Neuronal stem cell (in vitro differentiated cells): Measurements from ENCODE around the gene RBM4B.

Source experiments
- DNase-seq: peaks from one replicate; pipeline ENCODE4 v3.0.0-alpha.2; 2013; ENCODE audit warnings: low spot score
- H2AFZ ChIP-seq: one replicate; pipeline ENCODE4 v1.6.1; 2013; ENCODE audit warnings: mild to moderate bottlenecking, low read length, inconsistent platforms
- H2AK5ac ChIP-seq: 2 replicates; pipeline ENCODE4 v1.6.1; 2013; ENCODE audit warnings: low read depth, mild to moderate bottlenecking, inconsistent platforms, low read length, moderate library complexity, mixed read lengths
- H2BK120ac ChIP-seq: 2 replicates; pipeline ENCODE4 v1.6.1; 2013; ENCODE audit warnings: low read depth, mild to moderate bottlenecking, inconsistent platforms, low read length, moderate library complexity, mixed read lengths
- H2BK12ac ChIP-seq: one replicate; pipeline ENCODE4 v1.6.1; 2013; ENCODE audit warnings: low read length, inconsistent platforms
- H2BK15ac ChIP-seq: 2 replicates; pipeline ENCODE4 v1.6.1; 2013; ENCODE audit warnings: mild to moderate bottlenecking, low read length, inconsistent platforms, mixed read lengths
- H2BK5ac ChIP-seq: one replicate; pipeline ENCODE4 v1.6.1; 2013; ENCODE audit warnings: inconsistent platforms, mild to moderate bottlenecking, low read length, moderate library complexity
- H3K14ac ChIP-seq: one replicate; pipeline ENCODE4 v1.6.1; 2013; ENCODE audit warnings: low read length, inconsistent platforms
- H3K18ac ChIP-seq: 2 replicates; pipeline ENCODE4 v1.6.1; 2013; ENCODE audit warnings: low read length, inconsistent platforms
- H3K23ac ChIP-seq: 2 replicates; pipeline ENCODE4 v1.6.1; 2013; ENCODE audit warnings: low read depth, mild to moderate bottlenecking, mixed read lengths, low read length, inconsistent platforms; ENCODE audit not compliant: poor library complexity
- H3K27ac ChIP-seq: replicated peaks from 3 replicates; pipeline ENCODE4 v1.5.1; 2013; ENCODE audit warnings: low read length, inconsistent platforms
- H3K27me3 ChIP-seq, 3 experiments: 2 replicates each; pipeline ENCODE4 v1.6.1; 2013; ENCODE audit warnings: low read length in 3 of 3, mild to moderate bottlenecking in 2 of 3, inconsistent platforms in 1 of 3, low read depth in 1 of 3, mixed read lengths in 1 of 3, moderate library complexity in 1 of 3; ENCODE audit not compliant: control insufficient read depth in 3 of 3, insufficient read depth in 3 of 3
- H3K36me3 ChIP-seq, 2 donors: replicated peaks in 1 of 2; 2 replicates each; pipeline ENCODE4 v1.6.1; 2013; ENCODE audit warnings: low read length in 2 of 2; ENCODE audit not compliant: control insufficient read depth in 2 of 2, insufficient read depth in 2 of 2
- H3K4ac ChIP-seq: 2 replicates; pipeline ENCODE4 v1.6.1; 2013; ENCODE audit warnings: inconsistent platforms, mild to moderate bottlenecking, low read length, moderate library complexity
- H3K4me1 ChIP-seq, 2 donors: 1 replicate in 1 of 2; 2 replicates in 1 of 2; pipeline ENCODE4 v1.6.1; 2013; ENCODE audit warnings: low read length in 2 of 2, low read depth in 1 of 2; ENCODE audit not compliant: control insufficient read depth in 2 of 2, insufficient read depth in 1 of 2
- H3K4me2 ChIP-seq: one replicate; pipeline ENCODE4 v1.6.1; 2013; ENCODE audit warnings: mild to moderate bottlenecking, low read length, inconsistent platforms; ENCODE audit not compliant: insufficient read depth, poor library complexity, severe bottlenecking
- H3K4me3 ChIP-seq, 2 donors: 2 replicates each; pipeline ENCODE4 v1.5.1; 2013; ENCODE audit warnings: low read length in 2 of 2, mild to moderate bottlenecking in 2 of 2, inconsistent platforms in 1 of 2, moderate library complexity in 1 of 2
- H3K79me1 ChIP-seq: one replicate; pipeline ENCODE4 v1.6.1; 2013; ENCODE audit warnings: low read depth, mild to moderate bottlenecking, inconsistent platforms, low read length, moderate library complexity
- H3K9ac ChIP-seq: one replicate; pipeline ENCODE4 v1.6.1; 2013; ENCODE audit warnings: mild to moderate bottlenecking, low read depth, low read length, inconsistent platforms; ENCODE audit not compliant: poor library complexity
- H3K9me3 ChIP-seq, 2 donors: replicated peaks in 1 of 2; 2 replicates each; pipeline versions ENCODE3 to v1.6.1; 2013; ENCODE audit warnings: low read length in 2 of 2, mild to moderate bottlenecking in 2 of 2, inconsistent platforms in 1 of 2, low read depth in 1 of 2, mixed read lengths in 1 of 2, moderate library complexity in 1 of 2; ENCODE audit not compliant: control insufficient read depth in 2 of 2, insufficient read depth in 1 of 2
- H4K8ac ChIP-seq: one replicate; pipeline ENCODE4 v1.6.1; 2013; ENCODE audit warnings: low read depth, mild to moderate bottlenecking, inconsistent platforms, low read length, moderate library complexity
- H4K91ac ChIP-seq: one replicate; pipeline ENCODE4 v1.6.1; 2013; ENCODE audit warnings: low read length, low read depth, mild to moderate bottlenecking, inconsistent platforms; ENCODE audit not compliant: poor library complexity
- WGBS, 2 donors: extraction: QIAGEN DNeasy Blood & Tissue Kit; methylation state at CpG; one replicate each; pipeline ENCODE4 v1.1.7; 2013; ENCODE audit warnings: missing lambda C conversion rate in 2 of 2, mixed read lengths in 1 of 2; ENCODE audit not compliant: insufficient read length in 2 of 2, insufficient replicate concordance in 1 of 2; ENCODE audit errors: extremely low coverage in 2 of 2; 5-methylcytosine and 5-hydroxymethylcytosine counted together

RBM4B gene

GRCh38 chr11:66723693-66724092 is 46.0 kb upstream of the RBM4B start:
- Histone ChIP-seq H2BK120ac (no peak overlapping the region), H2AFZ (no peak overlapping the region), H3K18ac (no peak overlapping the region), H2BK5ac (no peak overlapping the region), H3K9me3 (no peaks in the 10 kb centered on the region), H3K79me1 (peaks cover 3% of the 10 kb centered on the region), H2BK12ac (no peak overlapping the region), H3K27ac (no peak overlapping the region), H3K27me3 (peaks cover 0 to 7% (median 7%) of the 10 kb centered on the region in 3 experiments), H3K4me3 (no peak overlapping the region), H4K8ac (no peak overlapping the region), H3K4me2 (no peak overlapping the region), H3K9ac (no peak overlapping the region), H3K14ac (no peak overlapping the region), H3K4ac (no peak overlapping the region), H2BK15ac (no peak overlapping the region), H2AK5ac (no peak overlapping the region), H3K36me3 (peaks cover 7 to 29% of the 10 kb centered on the region in 2 donors), H4K91ac (no peak overlapping the region), H3K23ac (no peak overlapping the region), H3K4me1 (peaks cover 16 to 40% of the 10 kb centered on the region in 2 donors)
- no peak for DNase-seq
- no CpG with 5 or more reads among the region's 5 CpGs for WGBS, 2 donors

GRCh38 chr11:66722745-66723651 is 45.3 kb upstream of the RBM4B start:
- no peak for DNase-seq
- H3K9ac ChIP-seq: no peak overlapping the region
- H3K27ac ChIP-seq: no peak overlapping the region
- H3K27me3 ChIP-seq: peaks cover 0 to 7% (median 6%) of the 10 kb centered on the region in 3 experiments
- no peak overlapping the region for H3K23ac ChIP-seq
- H2BK120ac ChIP-seq: no peak overlapping the region
- H3K79me1 ChIP-seq: peaks cover 3% of the 10 kb centered on the region
- no peak overlapping the region for H3K4me3 ChIP-seq
- no CpG with 5 or more reads among the region's 16 CpGs for WGBS, 2 donors
- no peak overlapping the region for H2AFZ ChIP-seq
- no peak overlapping the region for H3K4ac ChIP-seq
- H4K91ac ChIP-seq: no peak overlapping the region
- no peak overlapping the region for H2BK12ac ChIP-seq
- peaks cover 15 to 46% of the 10 kb centered on the region in 2 donors for H3K4me1 ChIP-seq
- no peak overlapping the region for H3K18ac ChIP-seq
- H3K9me3 ChIP-seq: no peaks in the 10 kb centered on the region
- peaks cover 7 to 34% of the 10 kb centered on the region in 2 donors for H3K36me3 ChIP-seq
- H3K14ac ChIP-seq: no peak overlapping the region
- no peak overlapping the region for H4K8ac ChIP-seq
- H2BK5ac ChIP-seq: no peak overlapping the region
- H3K4me2 ChIP-seq: no peak overlapping the region
- H2BK15ac ChIP-seq: no peak overlapping the region
- H2AK5ac ChIP-seq: no peak overlapping the region

GRCh38 chr11:66721939-66722338 is 44.3 kb upstream of the RBM4B start:
- H3K4me1 ChIP-seq: peaks cover 11 to 45% of the 10 kb centered on the region in 2 donors
- peaks cover 4% of the 10 kb centered on the region for H3K79me1 ChIP-seq
- H2AFZ ChIP-seq: no peak overlapping the region
- no peak overlapping the region for H2BK12ac ChIP-seq
- no CpG with 5 or more reads among the region's 9 CpGs for WGBS, 2 donors
- H3K4ac ChIP-seq: no peak overlapping the region
- no peak overlapping the region for H3K4me3 ChIP-seq
- H3K4me2 ChIP-seq: no peak overlapping the region
- no peak overlapping the region for H3K18ac ChIP-seq
- peaks cover 9 to 38% of the 10 kb centered on the region in 2 donors for H3K36me3 ChIP-seq
- no peak overlapping the region for H2AK5ac ChIP-seq
- no peak overlapping the region for H3K14ac ChIP-seq
- no peak overlapping the region for H4K91ac ChIP-seq
- no peak overlapping the region for H3K23ac ChIP-seq
- no peak overlapping the region for H2BK120ac ChIP-seq
- H2BK15ac ChIP-seq: no peak overlapping the region
- no peak overlapping the region for H3K27ac ChIP-seq
- H2BK5ac ChIP-seq: no peak overlapping the region
- no peak for DNase-seq
- no peaks in the 10 kb centered on the region for H3K9me3 ChIP-seq
- H3K9ac ChIP-seq: no peak overlapping the region
- H4K8ac ChIP-seq: no peak overlapping the region
- peaks cover 0 to 6% (median 3%) of the 10 kb centered on the region in 3 experiments for H3K27me3 ChIP-seq

- H3K36me3 ChIP-seq: peaks cover 9 to 42% of the 10 kb centered on the region in 2 donors
- H4K8ac ChIP-seq: no peak overlapping the region
- no peak overlapping the region for H2BK5ac ChIP-seq
- H4K91ac ChIP-seq: no peak overlapping the region
- no peak overlapping the region for H3K4me2 ChIP-seq
- H3K9ac ChIP-seq: peak overlapping the region; percentile 55
- no peak overlapping the region for H3K27ac ChIP-seq
- H3K14ac ChIP-seq: peak overlapping the region; percentile 59
- H3K18ac ChIP-seq: no peak overlapping the region
- H2AFZ ChIP-seq: no peak overlapping the region
- no peak overlapping the region for H3K23ac ChIP-seq
- no peak for DNase-seq
- peaks cover 4% of the 10 kb centered on the region for H3K79me1 ChIP-seq
- no peak overlapping the region for H2BK15ac ChIP-seq
- no peak overlapping the region for H3K4ac ChIP-seq
- peaks cover 9 to 39% of the 10 kb centered on the region in 2 donors for H3K4me1 ChIP-seq
- no peak overlapping the region for H2BK120ac ChIP-seq
- H3K27me3 ChIP-seq: no peaks in the 10 kb centered on the region
- H3K4me3 ChIP-seq: no peak overlapping the region
- WGBS, 2 donors: no CpG with 5 or more reads among the region's 13 CpGs
- peak overlapping the region; percentile 84 for H2AK5ac ChIP-seq
- no peak overlapping the region for H2BK12ac ChIP-seq
- H3K9me3 ChIP-seq: no peaks in the 10 kb centered on the region
These were observed 43.3 kb upstream of the RBM4B start for GRCh38 chr11:66720899-66721470.
